Calu3 (cell line): Measurements from ENCODE around the gene FAM111A. TPM values are rescaled to one million over a fixed set of nuclear protein-coding genes. Genes with fewer than 3 reads are reported as not detected.
A peak's percentile ranks its signal among the peaks of the same experiment; 100 is the strongest.
"Not testable (repeated sequence)": the region's sequence is repeated elsewhere in the genome, so short reads cannot be mapped to it uniquely, and the experiment has no call there.

Experiments used
- BruUV-seq: library from RNA; stranded (reverse); fragments of 400-500 nt; replicated peaks from 2 replicates; lab custom pipeline; 2021; lab: Mats Ljungman, UMichigan
- CTCF ChIA-PET: fragments of 300-600 bp; sonication (Branson Sonifier 250); formaldehyde crosslinking; loops from one replicate; lab custom pipeline; 2022; ENCODE audit warnings: antibody characterized with exemption; lab: Charles Lee
- DNase-seq: peaks from one replicate; pipeline ENCODE4 v3.0.0; 2022
- H3K27ac Mint-ChIP-seq: one replicate; pipeline ENCODE4 v1.8.0; 2022; ENCODE audit warnings: mixed read lengths; ENCODE audit not compliant: unreplicated experiment
- H3K27me3 Mint-ChIP-seq: one replicate; pipeline ENCODE4 v1.8.0; 2022; ENCODE audit warnings: mixed read lengths; ENCODE audit not compliant: unreplicated experiment
- H3K36me3 Mint-ChIP-seq: one replicate; pipeline ENCODE4 v1.8.0; 2022; ENCODE audit warnings: mild to moderate bottlenecking, moderate library complexity, mixed read lengths; ENCODE audit not compliant: insufficient read depth, unreplicated experiment
- H3K4me1 Mint-ChIP-seq: one replicate; pipeline ENCODE4 v1.8.0; 2022; ENCODE audit warnings: mild to moderate bottlenecking, low read depth, mixed read lengths; ENCODE audit not compliant: unreplicated experiment
- H3K4me3 Mint-ChIP-seq: one replicate; pipeline ENCODE4 v1.8.0; 2022; ENCODE audit warnings: mild to moderate bottlenecking, low read depth, moderate library complexity, mixed read lengths; ENCODE audit not compliant: unreplicated experiment
- H3K9me3 Mint-ChIP-seq: one replicate; pipeline ENCODE4 v1.8.0; 2022; ENCODE audit warnings: low read depth, mixed read lengths; ENCODE audit not compliant: unreplicated experiment
- intact Hi-C: fragments of 100-400 bp; cut with micrococcal nuclease; formaldehyde crosslinking; loops from one replicate; pipeline ENCODE4 v1.10.0; 2022; ENCODE audit not compliant: unreplicated experiment
- total RNA-seq: library from RNA; stranded (reverse); gene quantifications from 2 replicates; pipeline ENCODE4 v1.2.3, GENCODE V29; 2022
- TF ChIP-seq, protein P1 (sequence below): fragments of 200-600 bp; IDR thresholded peaks from one replicate; pipeline ENCODE4 v1.8.0; 2022; ENCODE audit warnings: antibody characterized with exemption; ENCODE audit not compliant: unreplicated experiment

The FAM111A gene
- total RNA-seq, 1 experiment from 2014 or later = 87.9 TPM

- intact Hi-C loops = loop anchor here (2.0 kb wide), 2 partner anchors 39 to 83 kb away; no protein-coding TSS in a partner anchor
- TF ChIP-seq, protein P1, sequence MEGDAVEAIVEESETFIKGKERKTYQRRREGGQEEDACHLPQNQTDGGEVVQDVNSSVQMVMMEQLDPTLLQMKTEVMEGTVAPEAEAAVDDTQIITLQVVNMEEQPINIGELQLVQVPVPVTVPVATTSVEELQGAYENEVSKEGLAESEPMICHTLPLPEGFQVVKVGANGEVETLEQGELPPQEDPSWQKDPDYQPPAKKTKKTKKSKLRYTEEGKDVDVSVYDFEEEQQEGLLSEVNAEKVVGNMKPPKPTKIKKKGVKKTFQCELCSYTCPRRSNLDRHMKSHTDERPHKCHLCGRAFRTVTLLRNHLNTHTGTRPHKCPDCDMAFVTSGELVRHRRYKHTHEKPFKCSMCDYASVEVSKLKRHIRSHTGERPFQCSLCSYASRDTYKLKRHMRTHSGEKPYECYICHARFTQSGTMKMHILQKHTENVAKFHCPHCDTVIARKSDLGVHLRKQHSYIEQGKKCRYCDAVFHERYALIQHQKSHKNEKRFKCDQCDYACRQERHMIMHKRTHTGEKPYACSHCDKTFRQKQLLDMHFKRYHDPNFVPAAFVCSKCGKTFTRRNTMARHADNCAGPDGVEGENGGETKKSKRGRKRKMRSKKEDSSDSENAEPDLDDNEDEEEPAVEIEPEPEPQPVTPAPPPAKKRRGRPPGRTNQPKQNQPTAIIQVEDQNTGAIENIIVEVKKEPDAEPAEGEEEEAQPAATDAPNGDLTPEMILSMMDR = peak; percentile 75
- peak; percentile 78 for DNase-seq
- Mint-ChIP-seq H3K4me3 (no peak overlapping the region), H3K27ac (no peak overlapping the region), H3K4me1 (peaks cover 12% of the 10 kb centered on the region), H3K27me3 (no peaks in the 10 kb centered on the region), H3K9me3 (peaks cover 11% of the 10 kb centered on the region), H3K36me3 (peaks cover 20% of the 10 kb centered on the region)
- CTCF ChIA-PET = interaction anchor here (0.8 to 1.1 kb wide), 4 partner anchors 13 to 77 kb away, joined by 3 to 7 read pairs (median 4); partner anchors contain the start of gene FAM111B
- BruUV-seq = no TSS peak
Observed at GRCh38 chr11:59135648-59136461, 6.8 kb upstream of the FAM111A start.

- not testable (repeated sequence) for BruUV-seq, H3K27me3 Mint-ChIP-seq, H3K27ac Mint-ChIP-seq, H3K4me3 Mint-ChIP-seq, H3K9me3 Mint-ChIP-seq, DNase-seq
- CTCF ChIA-PET = interaction anchor here (1.1 kb wide), 2 partner anchors 12 to 14 kb away, joined by 3 to 4 read pairs; no protein-coding TSS in a partner anchor
- peaks cover 19% of the 10 kb centered on the region for H3K36me3 Mint-ChIP-seq
- intact Hi-C loops = loop anchor here (2.0 kb wide), 2 partner anchors 40 to 84 kb away; no protein-coding TSS in a partner anchor
- peaks cover 19% of the 10 kb centered on the region for H3K4me1 Mint-ChIP-seq
Observed at GRCh38 chr11:59136551-59136950, 6.1 kb upstream of the FAM111A start.

GRCh38 chr11:59137190-59137589 lies 5.5 kb upstream of the FAM111A start:
- DNase-seq = no peak
- CTCF ChIA-PET = no interaction called here
- TF ChIP-seq, protein P1 = no peak
- H3K36me3 Mint-ChIP-seq = peaks cover 23% of the 10 kb centered on the region
- no TSS peak for BruUV-seq
- intact Hi-C loops = loop anchor here (2.0 kb wide), 2 partner anchors 40 to 84 kb away; no protein-coding TSS in a partner anchor
- peaks cover 25% of the 10 kb centered on the region for H3K4me1 Mint-ChIP-seq
- H3K9me3 Mint-ChIP-seq = peaks cover 6% of the 10 kb centered on the region
- H3K27me3 Mint-ChIP-seq = no peaks in the 10 kb centered on the region
- no peak overlapping the region for H3K27ac Mint-ChIP-seq
- H3K4me3 Mint-ChIP-seq = no peak overlapping the region

GRCh38 chr11:59138643-59139042 lies 4.0 kb upstream of the FAM111A start:
- intact Hi-C loops = no loop called here
- Mint-ChIP-seq H3K27me3 (no peaks in the 10 kb centered on the region), H3K4me3 (no peak overlapping the region), H3K27ac (no peak overlapping the region), H3K9me3 (no peaks in the 10 kb centered on the region), H3K36me3 (peaks cover 23% of the 10 kb centered on the region), H3K4me1 (peaks cover 30% of the 10 kb centered on the region)
- TF ChIP-seq, protein P1 = no peak
- no TSS peak for BruUV-seq
- CTCF ChIA-PET = no interaction called here
- no peak for DNase-seq
